Fibroblast of pulmonary artery (primary cell): ENCODE measurements around the gene ABHD18.
"Not testable (repeated sequence)": the region's sequence is repeated elsewhere in the genome, so short reads cannot be mapped to it uniquely, and the experiment has no call there.

Source experiments
- DNase-seq: peaks from one replicate; pipeline ENCODE4 v3.0.0-alpha.2; 2010; ENCODE audit warnings: low read depth
- H3K4me3 ChIP-seq: replicated peaks from 2 replicates; pipeline ENCODE4 v1.5.1; 2011; ENCODE audit warnings: low read depth, mild to moderate bottlenecking, control low read depth, low read length, moderate library complexity
- TF ChIP-seq, protein P1 (sequence below): IDR thresholded peaks from 2 replicates; pipeline ENCODE4 v1.5.1; 2011; ENCODE audit warnings: mild to moderate bottlenecking, control low read depth, low read length, inconsistent platforms; ENCODE audit errors: missing control alignments

ABHD18 gene

DNA sequence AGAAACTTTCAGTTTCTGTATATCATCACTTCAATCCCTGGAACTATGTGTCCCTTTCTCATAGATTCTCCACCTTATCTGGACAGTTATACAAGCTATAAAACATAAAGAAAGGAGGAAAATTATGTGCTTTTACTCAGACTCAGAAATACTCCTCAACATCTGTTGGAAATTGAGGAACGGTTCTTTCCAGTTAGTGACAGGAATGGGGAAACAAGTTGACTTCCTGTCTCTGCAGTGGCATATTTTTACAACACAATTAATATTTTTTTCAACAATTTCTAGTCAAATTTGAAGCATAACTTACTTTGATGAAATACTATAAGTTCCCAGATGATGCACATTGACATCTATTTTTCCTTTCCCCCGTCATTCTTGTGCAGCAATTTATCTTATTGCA lies 27.9 kb downstream of the ABHD18 start:
- DNase-seq, result no peak
- no peak overlapping the region for H3K4me3 ChIP-seq
- TF ChIP-seq, protein P1, sequence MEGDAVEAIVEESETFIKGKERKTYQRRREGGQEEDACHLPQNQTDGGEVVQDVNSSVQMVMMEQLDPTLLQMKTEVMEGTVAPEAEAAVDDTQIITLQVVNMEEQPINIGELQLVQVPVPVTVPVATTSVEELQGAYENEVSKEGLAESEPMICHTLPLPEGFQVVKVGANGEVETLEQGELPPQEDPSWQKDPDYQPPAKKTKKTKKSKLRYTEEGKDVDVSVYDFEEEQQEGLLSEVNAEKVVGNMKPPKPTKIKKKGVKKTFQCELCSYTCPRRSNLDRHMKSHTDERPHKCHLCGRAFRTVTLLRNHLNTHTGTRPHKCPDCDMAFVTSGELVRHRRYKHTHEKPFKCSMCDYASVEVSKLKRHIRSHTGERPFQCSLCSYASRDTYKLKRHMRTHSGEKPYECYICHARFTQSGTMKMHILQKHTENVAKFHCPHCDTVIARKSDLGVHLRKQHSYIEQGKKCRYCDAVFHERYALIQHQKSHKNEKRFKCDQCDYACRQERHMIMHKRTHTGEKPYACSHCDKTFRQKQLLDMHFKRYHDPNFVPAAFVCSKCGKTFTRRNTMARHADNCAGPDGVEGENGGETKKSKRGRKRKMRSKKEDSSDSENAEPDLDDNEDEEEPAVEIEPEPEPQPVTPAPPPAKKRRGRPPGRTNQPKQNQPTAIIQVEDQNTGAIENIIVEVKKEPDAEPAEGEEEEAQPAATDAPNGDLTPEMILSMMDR, result no peak

DNA sequence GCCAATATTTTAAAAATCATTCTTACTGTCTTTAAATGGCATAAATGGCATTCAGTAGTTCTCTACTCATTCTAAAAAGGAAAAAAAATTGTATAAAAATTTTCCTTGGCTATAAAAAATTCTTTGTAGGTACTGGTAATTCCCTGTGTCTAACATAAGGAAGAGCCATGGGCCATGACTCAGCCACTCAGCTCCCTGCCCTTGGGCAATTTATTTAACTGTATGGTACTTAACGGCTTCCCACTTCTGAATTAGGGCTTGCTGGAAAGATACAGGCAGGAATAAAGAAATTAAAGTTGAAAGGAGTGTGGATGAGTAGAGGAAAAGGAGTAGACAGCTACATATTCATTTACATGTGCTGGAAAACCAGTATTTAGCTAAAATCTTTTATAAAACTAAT lies 30.6 kb downstream of the ABHD18 start:
- H3K4me3 ChIP-seq, result no peak overlapping the region
- DNase-seq, result no peak
- TF ChIP-seq, protein P1, result no peak

DNA sequence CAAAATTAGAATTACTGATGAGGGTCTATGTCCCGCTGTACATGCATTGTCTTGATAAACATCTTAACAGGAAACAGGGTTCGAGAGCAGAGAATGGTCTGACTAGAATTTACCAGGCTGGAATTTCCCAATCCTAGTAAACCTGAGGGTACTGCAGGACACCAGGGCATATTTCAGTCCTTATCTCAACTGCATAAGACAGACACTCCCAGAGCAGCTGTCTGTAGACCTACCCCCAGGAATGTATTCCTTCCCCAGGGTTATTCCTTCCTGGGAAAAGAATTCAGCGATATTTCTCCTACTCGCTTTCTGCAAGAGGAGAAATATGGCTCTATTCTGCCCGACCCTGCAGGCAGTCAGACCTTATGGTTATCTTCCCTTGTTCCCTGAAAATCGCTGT lies 31.3 kb downstream of the ABHD18 start:
- not testable (repeated sequence) for H3K4me3 ChIP-seq, DNase-seq

DNA sequence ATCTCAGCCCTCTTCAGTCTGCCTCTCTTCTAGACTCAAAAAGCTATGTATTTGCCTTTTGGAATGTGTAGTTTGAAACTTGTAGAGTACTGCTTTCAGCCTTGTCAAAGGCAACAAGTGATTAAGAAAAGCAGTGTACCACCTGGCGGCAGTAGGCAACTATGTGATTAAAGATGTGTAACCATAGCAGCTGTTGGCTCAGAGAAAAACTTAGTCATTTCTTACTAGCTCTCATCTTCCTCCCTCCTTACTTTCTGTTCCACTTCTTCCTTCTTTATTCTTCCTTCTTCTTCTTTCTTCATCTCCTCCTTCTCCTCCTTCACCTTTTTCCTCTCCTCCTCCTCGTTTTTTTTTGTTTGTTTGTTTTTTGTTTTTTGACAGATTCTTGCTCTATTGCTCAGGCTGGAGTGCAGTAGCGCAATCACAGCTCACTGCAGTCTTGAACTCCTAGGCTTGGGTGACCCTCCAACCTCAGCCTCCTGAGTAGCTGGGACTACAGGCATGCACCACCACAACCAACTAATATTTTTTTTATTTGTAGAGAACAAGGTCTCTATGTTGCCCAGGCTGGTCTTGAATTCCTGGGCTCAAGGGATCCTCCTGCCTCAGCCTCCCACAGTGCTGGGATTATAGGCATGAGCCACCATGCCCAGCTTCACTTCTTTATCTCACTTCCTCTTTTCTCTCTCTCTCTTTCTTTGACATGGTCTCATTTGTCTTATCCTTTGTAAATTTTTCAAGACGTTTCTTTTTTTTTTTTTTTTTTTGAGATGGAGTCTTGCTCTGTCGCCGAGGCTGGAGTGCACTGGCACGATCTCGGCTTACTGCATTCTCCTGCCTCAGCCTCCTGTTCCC lies 32.6 kb downstream of the ABHD18 start:
- TF ChIP-seq, protein P1, result peak; percentile 36
- DNase-seq, result peak; percentile 64
- H3K4me3 ChIP-seq, result no peak overlapping the region

DNA sequence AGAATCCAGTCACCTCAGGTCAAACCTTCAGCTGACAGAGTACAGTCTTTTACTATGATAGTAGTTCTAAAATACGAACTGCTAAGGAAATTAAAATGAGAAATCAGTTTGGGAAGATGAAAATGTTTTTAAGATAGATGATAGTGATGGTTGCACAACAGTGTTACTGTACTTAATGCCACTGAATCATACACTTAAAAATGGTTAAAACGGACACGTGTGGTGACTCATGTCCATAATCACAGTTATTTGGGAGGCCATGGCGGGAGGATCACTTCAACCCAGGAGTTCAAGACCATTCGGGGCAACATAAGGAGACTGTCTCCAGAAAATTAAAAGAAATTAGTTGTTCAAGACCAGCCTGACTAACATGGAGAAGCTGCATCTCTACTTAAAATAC lies 41.4 kb downstream of the ABHD18 start:
- H3K4me3 ChIP-seq, result no peak overlapping the region
- DNase-seq, result peak; percentile 41
- TF ChIP-seq, protein P1, result no peak

DNA sequence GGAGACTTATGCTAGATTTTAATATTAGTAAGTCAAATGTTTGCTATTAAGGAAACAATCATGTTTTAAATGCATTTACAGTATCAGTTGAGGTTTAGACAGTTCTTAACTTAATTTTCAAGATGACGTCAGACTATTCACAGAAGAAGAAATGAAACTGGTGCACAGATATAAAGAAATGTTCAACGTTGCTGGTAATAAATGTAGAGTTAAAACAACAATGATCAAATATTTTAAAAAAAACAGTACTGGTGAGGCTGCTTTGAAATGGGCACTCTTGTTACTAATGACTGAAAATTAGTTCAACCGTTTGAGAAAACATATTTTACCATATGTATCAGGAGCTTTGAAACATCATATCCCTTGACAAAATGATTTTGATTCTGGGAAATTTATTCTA lies 44.2 kb downstream of the ABHD18 start:
- DNase-seq, result no peak
- TF ChIP-seq, protein P1, result no peak
- H3K4me3 ChIP-seq, result no peak overlapping the region

DNA sequence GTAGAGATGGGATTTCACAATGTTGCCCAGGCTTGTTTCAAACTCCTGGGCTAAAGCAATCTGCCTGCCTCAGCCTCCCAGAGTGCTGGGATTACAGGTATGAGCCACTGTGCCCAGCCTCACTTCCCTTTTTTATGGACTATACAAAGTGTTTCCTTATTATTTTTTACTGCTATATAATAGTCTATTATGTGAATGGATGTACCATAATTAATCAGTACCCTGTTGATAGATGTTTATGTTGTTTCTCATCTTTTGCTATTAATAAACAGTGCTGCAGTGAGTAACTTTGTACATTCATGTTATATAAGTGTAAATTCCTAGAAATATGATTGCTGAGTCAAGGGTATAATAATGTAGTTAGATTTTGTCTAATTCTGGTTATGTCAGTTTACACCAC lies 60.1 kb downstream of the ABHD18 start:
- no peak overlapping the region for H3K4me3 ChIP-seq
- DNase-seq, result no peak
- TF ChIP-seq, protein P1, result no peak
